Measurements from ENCODE around the gene MYEOV. TPM values are rescaled to one million over a fixed set of nuclear protein-coding genes. Genes with fewer than 3 reads are reported as not detected.

MYEOV gene
- total and polyA plus RNA-seq, 2 of the 8 experiments (the other 6 are each of a cell fraction or from before 2014, with no cell fraction given): 0.44 to 0.67 TPM

- Histone ChIP-seq H2BK5ac (ENCODE audit: low read depth, low read length) (no peak overlapping the region), H3K9me3 (ENCODE audit: insufficient read depth in 2 of 2, low read depth in 1 of 2, low read length in 1 of 2) (no peaks in the 10 kb centered on the region), H3K23ac (ENCODE audit: insufficient read length) (no peak overlapping the region), H2AK5ac (ENCODE audit: low read depth, low read length) (no peak overlapping the region), H3K4ac (replicated peaks; ENCODE audit: insufficient read length, low read depth, low read length) (no peak overlapping the region), H3K27ac (ENCODE audit: low read depth, low read length) (no peak overlapping the region), H4K91ac (replicated peaks; ENCODE audit: insufficient read length, low read length) (no peak overlapping the region), H4K8ac (ENCODE audit: extremely low read depth, insufficient read depth, low read length) (no peak overlapping the region), H2BK12ac (ENCODE audit: low read depth, low read length) (no peak overlapping the region), H3K79me1 (ENCODE audit: low read depth, low read length) (no peaks in the 10 kb centered on the region), H3K4me3 (ENCODE audit: extremely low read depth in 1 of 4, insufficient read depth in 2 of 4, low read depth in 3 of 4, low read length in 4 of 4) (no peak overlapping the region), H3K27me3 (replicated peaks in 1 of 4; ENCODE audit: control insufficient read depth in 3 of 4, extremely low read depth in 1 of 4, insufficient read depth in 3 of 4, low read length in 3 of 4) (no peaks in the 10 kb centered on the region; a peak in 1 of 7 replicates), H3K9ac (replicated peaks in 1 of 4; ENCODE audit: extremely low read depth in 1 of 4, low read depth in 3 of 4, low read length in 3 of 4) (no peak overlapping the region), H2BK15ac (ENCODE audit: low read length) (no peak overlapping the region), H3K79me2 (ENCODE audit: control insufficient read depth in 1 of 2, insufficient read depth in 2 of 2, low read length in 2 of 2) (no peaks in the 10 kb centered on the region), H3K4me2 (ENCODE audit: insufficient read depth in 1 of 2, low read depth in 2 of 2, low read length in 2 of 2) (no peak overlapping the region), H3K56ac (replicated peaks; ENCODE audit: insufficient read length, low read depth, low read length) (no peak overlapping the region), H3K18ac (ENCODE audit: extremely low read depth, low read length) (no peak overlapping the region), H3K23me2 (ENCODE audit: low read depth, low read length) (peaks cover 10% of the 10 kb centered on the region; the same call in 1 of the 2 replicates), H3K14ac (ENCODE audit: insufficient read length) (no peak overlapping the region), H2AFZ (ENCODE audit: low read length) (no peak overlapping the region), H4K5ac (ENCODE audit: insufficient read length, low read depth, low read length) (no peak overlapping the region), H4K20me1 (replicated peaks in 1 of 2; ENCODE audit: control insufficient read depth in 1 of 2, insufficient read depth in 2 of 2, low read length in 2 of 2) (no peaks in the 10 kb centered on the region), H2BK120ac (replicated peaks; ENCODE audit: low read depth, low read length) (no peak overlapping the region), H3K36me3 (ENCODE audit: control insufficient read depth in 2 of 4, insufficient read depth in 4 of 4, low read length in 3 of 4) (no peaks in the 10 kb centered on the region), H3K4me1 (replicated peaks in 1 of 4; ENCODE audit: control insufficient read depth in 3 of 4, insufficient read depth in 4 of 4, low read length in 3 of 4) (peaks cover 0 to 3% (median 1%) of the 10 kb centered on the region in 4 experiments; a peak in 1 of 7 replicates), H2BK20ac (ENCODE audit: low read length) (no peak overlapping the region)
- CTCF ChIA-PET (ENCODE audit: partially characterized antibody): no interaction called here
- POLR2A ChIA-PET (ENCODE audit: partially characterized antibody): no interaction called here
- DNase-seq (ENCODE audit: low read depth in 1 of 2, low spot score in 2 of 2) (no peak), FAIRE-seq (no peak)
- 80% methylated on average over 1 of the region's 2 CpGs; no CpG with 5 or more reads in 1 of the 2 experiments for WGBS, 2 experiments (ENCODE audit: extremely low coverage in 1 of 2, insufficient coverage in 1 of 2, insufficient read length in 1 of 2, insufficient replicate concordance in 2 of 2, low coverage in 1 of 2, low lambda C conversion rate in 2 of 2, missing lambda C conversion rate in 1 of 2)
- no peak for TF ChIP-seq GABPA (IDR thresholded peaks at IDR 0.05; ENCODE audit: borderline replicate concordance, insufficient read depth, low read length)
- TF ChIP-seq RNF2 (IDR thresholded peaks at IDR 0.05; ENCODE audit: borderline replicate concordance, low read depth, low read length, missing control alignments, poor library complexity, severe bottlenecking): no peak
- no peak for TF ChIP-seq CREB1 (IDR thresholded peaks at IDR 0.05)
- no peak for TF ChIP-seq NANOG (IDR thresholded peaks at IDR 0.05; ENCODE audit: insufficient read depth, low read depth, low read length, poor library complexity, severe bottlenecking)
- TF ChIP-seq ASH2L (IDR thresholded peaks at IDR 0.05; ENCODE audit: low read length): no peak
- no peak for TF ChIP-seq POLR2A (IDR thresholded peaks at IDR 0.05; ENCODE audit: control extremely low read depth in 1 of 2, low read depth in 2 of 2, low read length in 2 of 2)
- no peak for TF ChIP-seq HDAC6 (IDR thresholded peaks at IDR 0.05; ENCODE audit: low read depth, low read length)
- TF ChIP-seq RXRA (IDR thresholded peaks at IDR 0.05; ENCODE audit: insufficient read depth, low read depth, low read length): no peak
- TF ChIP-seq TAF7 (optimal IDR thresholded peaks at IDR 0.05; ENCODE audit: borderline replicate concordance, low read depth, low read length): no peak
- TF ChIP-seq NRF1 (IDR thresholded peaks at IDR 0.05; ENCODE audit: low read depth, low read length): no peak
- TF ChIP-seq BACH1 (IDR thresholded peaks at IDR 0.05; ENCODE audit: low read length): no peak
Observed at GRCh38 chr11:69313992-69314391, 20.0 kb downstream of the MYEOV start.

Measured in H1 (cell line).